GM12873 (cell line): ENCODE data around the gene KCMF1.

Experiments used
- TF ChIP-seq, protein P1 (sequence below): IDR thresholded peaks from 2 replicates; pipeline ENCODE4 v1.5.1; 2012; ENCODE audit warnings: low read depth, mild to moderate bottlenecking, moderate library complexity, low read length, control low read depth; ENCODE audit not compliant: insufficient read depth; ENCODE audit errors: missing control alignments

The KCMF1 gene

DNA sequence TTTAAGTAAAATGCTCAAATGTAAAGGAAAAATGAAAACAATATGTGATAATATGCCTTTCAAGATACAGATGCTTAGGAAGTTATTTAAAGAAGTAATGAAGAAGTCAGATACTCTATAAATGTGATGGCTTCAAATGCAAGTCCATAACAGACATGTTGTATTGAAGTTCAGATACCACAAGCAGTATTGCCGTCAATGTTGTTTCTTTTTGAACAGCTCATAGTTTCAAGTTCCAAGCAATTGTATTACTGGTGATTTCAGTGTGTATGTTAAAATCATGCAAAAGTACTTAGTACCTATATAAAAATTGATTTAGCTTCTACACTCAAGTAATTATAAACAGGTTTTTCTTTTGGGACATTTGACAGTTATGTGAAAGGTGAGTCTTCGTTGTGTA is 24.9 kb downstream of the KCMF1 start:
- TF ChIP-seq, protein P1, sequence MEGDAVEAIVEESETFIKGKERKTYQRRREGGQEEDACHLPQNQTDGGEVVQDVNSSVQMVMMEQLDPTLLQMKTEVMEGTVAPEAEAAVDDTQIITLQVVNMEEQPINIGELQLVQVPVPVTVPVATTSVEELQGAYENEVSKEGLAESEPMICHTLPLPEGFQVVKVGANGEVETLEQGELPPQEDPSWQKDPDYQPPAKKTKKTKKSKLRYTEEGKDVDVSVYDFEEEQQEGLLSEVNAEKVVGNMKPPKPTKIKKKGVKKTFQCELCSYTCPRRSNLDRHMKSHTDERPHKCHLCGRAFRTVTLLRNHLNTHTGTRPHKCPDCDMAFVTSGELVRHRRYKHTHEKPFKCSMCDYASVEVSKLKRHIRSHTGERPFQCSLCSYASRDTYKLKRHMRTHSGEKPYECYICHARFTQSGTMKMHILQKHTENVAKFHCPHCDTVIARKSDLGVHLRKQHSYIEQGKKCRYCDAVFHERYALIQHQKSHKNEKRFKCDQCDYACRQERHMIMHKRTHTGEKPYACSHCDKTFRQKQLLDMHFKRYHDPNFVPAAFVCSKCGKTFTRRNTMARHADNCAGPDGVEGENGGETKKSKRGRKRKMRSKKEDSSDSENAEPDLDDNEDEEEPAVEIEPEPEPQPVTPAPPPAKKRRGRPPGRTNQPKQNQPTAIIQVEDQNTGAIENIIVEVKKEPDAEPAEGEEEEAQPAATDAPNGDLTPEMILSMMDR, result no peak

DNA sequence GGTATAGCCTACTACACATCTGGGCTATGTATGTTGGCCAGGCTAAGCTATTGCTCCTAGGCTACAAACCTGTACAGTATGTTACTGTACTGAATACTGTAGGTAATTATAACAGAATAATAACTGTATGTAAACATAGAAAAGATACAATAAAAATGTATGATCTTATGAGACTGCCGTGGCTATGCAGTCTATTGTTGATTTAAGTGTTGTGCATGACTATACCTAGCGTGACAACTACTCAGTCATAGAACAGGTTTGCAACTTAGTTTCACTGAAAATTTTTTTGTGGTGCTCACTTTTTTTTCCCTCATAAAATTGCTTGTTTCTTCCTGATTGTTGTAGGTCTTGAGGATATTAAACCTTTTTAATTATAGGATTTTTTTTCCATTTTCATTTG is 25.9 kb downstream of the KCMF1 start:
- TF ChIP-seq, protein P1, result no peak

DNA sequence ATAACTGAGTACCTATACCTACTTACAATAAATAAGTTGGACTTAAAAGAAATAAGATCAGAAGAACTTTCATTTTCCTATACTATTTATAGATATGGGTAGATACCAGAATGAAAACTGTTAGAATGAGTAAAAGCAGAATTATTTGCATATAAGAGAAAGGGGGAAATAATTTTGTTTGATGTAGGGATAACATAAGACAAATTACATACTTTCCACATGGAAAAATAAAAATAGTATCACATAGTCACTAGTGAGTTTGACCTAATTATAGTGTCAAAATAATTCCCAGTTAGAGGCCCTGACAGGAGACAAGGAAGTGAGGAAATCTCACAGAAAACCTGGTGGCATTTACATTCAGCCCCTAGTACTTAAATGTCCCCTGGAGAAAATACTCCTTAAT is 28.6 kb downstream of the KCMF1 start:
- TF ChIP-seq, protein P1, result no peak

DNA sequence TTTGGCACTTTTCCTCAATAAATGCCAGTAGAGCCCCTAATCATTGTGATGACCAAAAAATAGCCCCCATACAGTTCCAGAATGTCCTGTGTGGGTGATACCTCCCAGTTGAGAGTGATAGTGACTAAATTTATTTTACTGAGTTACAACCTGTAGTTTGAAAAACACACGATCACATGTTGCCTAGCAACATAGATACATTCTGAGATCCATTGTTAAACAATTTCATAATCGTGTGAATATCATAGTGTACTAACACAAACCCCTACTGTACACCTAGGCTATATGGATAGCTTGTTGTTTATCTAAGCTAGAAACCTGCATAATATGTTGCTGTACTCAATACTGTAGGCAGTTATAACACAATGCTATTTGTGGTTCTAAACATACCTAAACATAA is 30.6 kb downstream of the KCMF1 start:
- TF ChIP-seq, protein P1, result no peak

DNA sequence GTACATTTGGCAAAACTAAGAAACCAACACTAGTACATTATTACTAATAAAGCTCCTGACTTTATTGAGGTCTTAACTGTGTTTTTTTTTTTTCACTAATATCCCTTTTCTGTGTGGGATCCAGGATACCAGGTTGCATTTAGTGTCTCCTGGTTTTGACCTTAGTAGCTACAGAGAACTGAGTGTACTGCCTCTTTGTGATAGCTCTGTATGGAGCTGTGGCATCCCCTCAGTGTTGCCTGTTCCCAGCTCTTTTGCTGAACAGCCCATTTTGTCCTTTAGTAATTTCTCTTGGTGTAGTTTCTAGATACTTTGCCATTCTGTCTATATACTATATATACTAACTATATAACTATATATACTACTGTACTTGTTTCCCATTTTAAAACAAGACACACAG is 31.6 kb downstream of the KCMF1 start:
- TF ChIP-seq, protein P1, result no peak

DNA sequence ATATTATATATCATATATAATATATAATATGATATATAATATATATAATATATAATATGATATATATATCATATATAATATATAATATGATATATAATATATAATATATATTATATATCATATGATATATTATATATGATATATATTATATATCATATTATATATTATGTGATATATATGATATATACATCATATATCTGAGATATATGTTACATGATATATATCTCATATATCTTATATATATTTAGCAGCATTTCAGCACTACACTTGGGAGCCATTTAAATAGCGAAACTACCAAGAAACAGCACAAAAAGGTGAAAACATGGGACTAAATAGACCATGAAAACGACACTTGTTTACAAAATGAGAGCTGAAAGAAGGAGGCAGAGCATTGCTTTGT is 37.3 kb downstream of the KCMF1 start:
- TF ChIP-seq, protein P1, result no peak

DNA sequence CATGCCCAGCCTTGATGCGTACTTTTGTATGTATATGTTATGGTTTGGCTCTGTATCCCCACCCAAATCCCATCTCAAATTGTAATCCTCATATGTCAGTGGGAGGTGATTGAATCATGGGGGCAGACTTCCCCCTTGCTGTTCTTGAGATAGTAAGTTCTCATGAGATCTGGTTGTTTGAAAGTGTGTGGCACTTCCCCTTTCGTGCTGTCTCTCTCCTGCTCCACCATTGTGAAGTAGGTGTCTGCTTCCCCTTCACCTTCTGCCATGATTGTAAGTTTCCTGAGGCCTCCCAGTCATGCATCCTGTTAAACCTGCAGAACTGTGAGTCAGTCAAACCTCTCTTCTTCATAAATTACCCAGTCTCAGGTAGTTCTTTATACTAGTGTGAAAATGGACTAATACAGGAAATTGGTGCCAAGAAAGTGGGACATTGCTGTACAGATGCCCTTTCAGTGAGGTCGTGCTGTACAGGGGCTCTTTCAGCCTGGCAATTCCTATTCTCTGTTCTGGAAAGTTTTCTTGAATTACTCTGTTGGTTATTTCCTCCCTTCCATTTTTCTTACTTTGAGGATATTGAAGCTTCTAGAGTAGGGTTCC is 38.2 kb downstream of the KCMF1 start:
- TF ChIP-seq, protein P1, result no peak
